HG02840 (cell line): ENCODE results near the gene RSAD2.
A peak's percentile ranks its signal among the peaks of the same experiment; 100 is the strongest.

Experiments
- ATAC-seq: cut with Tn5 transposase; IDR thresholded peaks from one replicate; pipeline ENCODE4 v1.9.1; 2021; ENCODE audit warnings: mild to moderate bottlenecking, moderate library complexity, moderate number of reproducible peaks; ENCODE audit not compliant: unreplicated experiment, low FRiP score

RSAD2 gene

DNA sequence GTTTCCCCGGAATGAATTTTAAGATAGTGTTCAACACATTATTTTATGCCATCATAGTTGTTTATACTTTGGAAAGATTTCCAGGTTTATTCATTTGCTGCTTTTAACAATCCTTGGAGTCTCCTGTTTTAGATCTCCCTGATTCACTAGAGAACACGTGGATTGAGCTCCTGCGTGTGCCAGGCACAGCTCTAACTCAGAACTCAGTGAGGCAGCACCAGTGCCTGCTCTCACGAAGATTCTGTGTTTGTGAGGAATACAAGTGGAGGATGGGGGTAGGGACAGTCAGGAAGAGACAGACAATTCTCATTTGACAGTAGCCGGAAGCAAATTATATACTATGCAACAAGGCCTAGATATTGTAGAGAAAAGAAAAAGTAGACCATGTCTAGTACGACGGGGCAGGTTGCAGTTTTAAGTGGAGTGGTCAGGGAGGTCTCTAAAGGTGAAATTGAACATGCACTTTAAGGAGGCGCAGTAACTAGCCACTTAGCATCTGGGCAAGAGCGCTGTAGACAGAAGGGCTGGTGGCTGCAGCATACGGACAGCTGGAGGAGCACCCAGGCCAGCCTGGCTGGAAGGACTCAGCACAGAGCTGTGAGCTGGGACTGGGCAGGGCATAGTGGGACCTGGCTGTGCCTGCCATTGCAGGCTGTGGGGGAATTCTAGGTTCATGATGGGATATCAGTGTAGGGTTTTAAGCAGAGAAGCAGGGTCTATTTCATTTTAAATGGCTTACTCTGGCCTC is 63.9 kb downstream of the RSAD2 start:
- ATAC-seq: no peak

DNA sequence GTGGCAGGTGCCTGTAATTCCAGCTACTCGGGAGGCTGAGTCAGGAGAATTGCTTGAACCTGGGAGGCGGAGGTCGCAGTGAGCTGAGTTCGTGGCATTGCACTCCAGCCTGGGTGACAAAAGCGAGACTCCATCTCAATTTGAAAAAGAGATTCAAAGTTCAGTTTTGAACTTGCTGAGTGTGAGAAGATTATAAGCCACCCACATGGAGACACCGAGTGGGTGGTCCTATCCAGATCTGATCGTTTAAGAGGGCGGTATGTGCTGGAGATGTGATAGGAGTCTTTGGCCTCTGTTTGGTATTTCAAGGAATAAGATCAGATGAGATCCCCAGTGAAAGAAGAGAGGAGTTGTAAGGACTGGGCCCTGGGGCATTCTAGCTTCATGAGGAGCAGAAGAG is 65.3 kb downstream of the RSAD2 start:
- no peak for ATAC-seq

DNA sequence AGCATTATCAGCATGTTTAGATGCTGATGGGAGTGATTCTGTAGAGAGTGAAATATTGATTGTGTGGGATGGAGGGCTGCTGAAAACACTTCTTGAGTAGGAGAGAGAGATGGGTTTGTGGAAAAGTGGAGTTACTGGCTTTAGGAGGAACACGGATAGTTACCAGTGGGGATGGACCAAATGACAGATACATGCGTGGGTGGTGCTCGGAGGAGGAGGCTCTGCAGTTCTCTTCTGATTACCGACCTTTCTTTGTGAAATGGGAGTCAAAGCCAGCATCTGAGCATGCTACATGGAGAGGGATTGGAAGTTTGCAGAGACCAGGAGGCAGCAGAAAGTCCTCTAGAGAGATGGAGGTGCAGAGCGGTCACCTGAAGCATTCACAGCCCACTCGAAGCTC is 65.9 kb downstream of the RSAD2 start:
- ATAC-seq: no peak

DNA sequence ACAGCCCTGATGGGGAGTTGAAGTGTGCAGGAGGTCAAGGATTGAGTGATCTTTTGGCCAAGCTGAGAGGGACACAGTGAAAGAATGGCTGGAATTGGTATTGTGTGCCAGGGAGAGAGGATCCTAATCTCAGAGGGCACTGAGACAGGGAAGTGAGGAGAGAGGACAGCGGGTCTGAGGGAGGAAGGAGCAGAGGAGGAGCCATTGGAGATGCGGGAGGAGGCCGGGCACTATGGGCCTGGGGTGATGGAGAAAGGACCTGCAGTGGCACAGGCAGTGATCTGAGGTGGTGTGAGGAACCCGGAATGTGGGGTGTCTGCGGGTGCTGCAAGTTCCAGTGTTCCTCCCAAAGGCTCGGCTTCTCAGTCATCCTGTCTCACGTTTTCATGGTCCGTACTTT is 66.4 kb downstream of the RSAD2 start:
- ATAC-seq: no peak

DNA sequence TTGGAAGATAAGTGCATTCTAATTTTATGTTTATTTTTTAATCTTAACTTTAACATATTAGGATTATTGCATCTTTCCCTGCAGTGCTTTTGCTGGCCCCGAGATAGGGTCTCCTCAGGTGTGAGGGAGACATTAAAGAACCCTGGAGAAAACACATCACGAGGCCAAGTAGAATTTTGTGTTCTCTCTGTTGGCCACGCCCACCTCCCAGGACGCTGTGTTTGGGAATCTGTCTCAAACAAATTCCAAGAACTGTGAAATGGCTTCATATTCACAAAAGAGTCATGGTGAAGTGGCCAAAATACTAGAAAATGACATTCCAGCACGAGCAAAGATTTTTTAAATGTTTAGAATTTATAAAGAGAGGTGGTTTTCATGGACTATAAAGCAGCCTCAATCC is 67.0 kb downstream of the RSAD2 start:
- ATAC-seq: no peak

DNA sequence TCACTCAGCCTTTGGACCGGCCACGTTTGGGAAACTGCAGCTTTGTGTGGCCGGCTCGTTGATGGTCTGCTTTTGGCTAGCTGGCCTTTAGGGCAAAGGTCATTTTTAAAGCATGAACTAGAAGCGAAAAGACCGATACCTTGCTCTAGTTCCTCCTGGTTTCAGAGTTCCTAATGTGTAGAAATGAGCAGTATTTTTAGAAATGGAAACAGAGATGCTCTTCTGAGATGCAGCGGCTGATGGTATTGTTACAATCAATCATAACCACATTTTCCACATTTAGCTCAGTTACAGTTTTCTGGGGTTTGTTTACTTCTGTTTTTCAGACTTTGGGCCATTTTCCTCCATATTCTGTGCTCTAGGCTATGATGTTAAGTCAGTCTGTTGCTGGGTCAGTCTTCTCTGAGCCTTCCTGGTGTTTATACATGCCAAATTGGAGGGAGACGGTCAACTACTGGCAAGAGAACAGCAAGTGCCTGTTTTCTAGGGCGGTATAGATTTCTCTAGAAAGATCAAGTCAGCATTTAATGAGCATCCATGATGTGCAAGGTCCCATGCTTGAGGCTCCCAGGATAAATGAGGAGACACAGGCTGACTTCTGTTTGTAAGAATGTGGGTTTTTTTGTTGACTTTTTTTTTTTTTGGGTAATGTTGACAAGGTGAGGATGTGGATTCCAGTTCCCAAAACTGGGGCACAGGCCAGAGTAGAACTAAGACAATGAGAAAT is 67.7 kb downstream of the RSAD2 start:
- peak; percentile 79 for ATAC-seq

DNA sequence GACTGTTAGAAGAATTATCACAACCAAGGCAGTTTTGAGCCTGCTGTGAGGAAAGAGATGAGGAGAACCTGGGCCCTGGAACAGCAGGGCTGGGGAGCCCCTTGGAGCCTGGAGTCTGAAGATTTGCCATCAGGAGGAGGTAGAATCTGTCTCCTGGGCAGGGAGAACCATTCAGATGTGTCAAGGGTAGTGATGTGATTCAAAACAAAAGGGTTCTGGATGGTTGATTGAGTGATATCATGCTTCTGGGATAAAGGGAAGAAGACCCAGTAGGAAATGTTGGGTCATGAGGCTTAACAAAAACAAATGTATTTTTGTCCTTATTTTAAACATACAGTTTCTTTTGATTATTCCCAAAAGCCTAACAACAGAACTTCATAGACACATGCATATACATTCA is 68.2 kb downstream of the RSAD2 start:
- ATAC-seq: no peak

DNA sequence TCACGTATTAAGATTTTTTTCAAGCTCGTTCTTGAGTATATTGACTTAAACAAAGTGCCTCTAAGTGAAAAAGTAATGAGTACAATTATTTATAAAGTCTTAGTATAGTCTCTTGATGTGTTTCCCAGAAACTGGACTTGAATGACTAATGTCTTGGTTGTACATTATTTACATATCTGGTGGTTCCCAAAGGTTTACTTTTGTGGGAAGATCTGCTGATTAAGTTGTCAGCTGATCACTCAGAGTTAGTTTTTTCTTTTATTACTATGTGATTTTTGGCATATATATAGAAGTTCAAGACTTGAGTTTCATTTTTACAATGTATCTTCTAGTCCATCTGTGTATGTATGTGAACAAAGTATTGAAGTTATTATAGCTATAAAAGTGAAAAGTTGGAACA is 69.1 kb downstream of the RSAD2 start:
- ATAC-seq: no peak
